Neural progenitor cell (in vitro differentiated cells): Measurements from ENCODE around the gene ASGR1. TPM values are rescaled to one million over a fixed set of nuclear protein-coding genes. Genes with fewer than 3 reads are reported as not detected.

ENCODE experiments used
- DNase-seq: peaks from one replicate; pipeline ENCODE4 v3.0.0-alpha.2; 2016; ENCODE audit warnings: low spot score
- H2AFZ ChIP-seq: fragments of 200-600 bp; sonication (generic); replicated peaks from 2 replicates; pipeline ENCODE4 v1.6.1; 2016; ENCODE audit warnings: antibody characterized with exemption
- H3F3A ChIP-seq: fragments of 200-600 bp; sonication (generic); 2 replicates; pipeline ENCODE4 v1.6.1; 2016; ENCODE audit warnings: antibody characterized with exemption, low read depth
- H3K27ac ChIP-seq: fragments of 200-600 bp; sonication (generic); 2 replicates; pipeline ENCODE4 v1.5.1; 2016; ENCODE audit warnings: mild to moderate bottlenecking
- H3K27me3 ChIP-seq: fragments of 200-600 bp; sonication (generic); 2 replicates; pipeline ENCODE4 v1.6.1; 2016; ENCODE audit warnings: mild to moderate bottlenecking, moderate library complexity
- H3K36me3 ChIP-seq: fragments of 200-600 bp; sonication (generic); 2 replicates; pipeline ENCODE4 v1.5.1; 2016
- H3K4me1 ChIP-seq: fragments of 200-600 bp; sonication (generic); 2 replicates; pipeline ENCODE4 v1.6.1; 2016; ENCODE audit warnings: mixed run types
- H3K4me2 ChIP-seq: fragments of 200-600 bp; sonication (generic); 2 replicates; pipeline ENCODE4 v1.6.1; 2016
- H3K4me3 ChIP-seq: fragments of 200-600 bp; sonication (generic); 2 replicates; pipeline ENCODE4 v1.5.1; 2016
- H3K79me2 ChIP-seq: fragments of 200-600 bp; sonication (generic); 2 replicates; pipeline ENCODE4 v1.6.1; 2016; ENCODE audit warnings: low read depth
- H3K9ac ChIP-seq: fragments of 200-600 bp; sonication (generic); 2 replicates; pipeline ENCODE4 v1.6.1; 2016
- H3K9me3 ChIP-seq: fragments of 200-600 bp; sonication (generic); 2 replicates; pipeline ENCODE4 v1.5.1; 2016; ENCODE audit warnings: low read depth
- H4K20me1 ChIP-seq: fragments of 200-600 bp; sonication (generic); 2 replicates; pipeline ENCODE4 v1.6.1; 2016; ENCODE audit warnings: low read depth
- H3K27ac Mint-ChIP-seq: 3 replicates; pipeline ENCODE4 v1.8.0; 2021; ENCODE audit warnings: mixed read lengths
- H3K27me3 Mint-ChIP-seq: 2 replicates; pipeline ENCODE4 v1.8.0; 2022; ENCODE audit warnings: low read depth, mild to moderate bottlenecking, inconsistent platforms, moderate library complexity, mixed read lengths; ENCODE audit not compliant: insufficient read depth
- H3K36me3 Mint-ChIP-seq: 3 replicates; pipeline ENCODE4 v1.8.0; 2021; ENCODE audit warnings: mixed read lengths
- H3K4me1 Mint-ChIP-seq: 3 replicates; pipeline ENCODE4 v1.8.0; 2021; ENCODE audit warnings: mixed read lengths
- H3K4me3 Mint-ChIP-seq: 3 replicates; pipeline ENCODE4 v1.8.0; 2021; ENCODE audit warnings: mild to moderate bottlenecking, moderate library complexity, mixed read lengths
- H3K9me3 Mint-ChIP-seq: 3 replicates; pipeline ENCODE4 v1.8.0; 2020; ENCODE audit warnings: mixed read lengths
- CTCF ChIP-seq: fragments of 200-600 bp; sonication (generic); IDR thresholded peaks from 2 replicates; pipeline ENCODE4 v1.5.1; 2017; ENCODE audit warnings: antibody characterized with exemption, mild to moderate bottlenecking
- EZH2 ChIP-seq: fragments of 200-600 bp; sonication (generic); IDR thresholded peaks from 2 replicates; pipeline ENCODE4 v1.6.1; 2017; ENCODE audit warnings: antibody characterized with exemption, mild to moderate bottlenecking, moderate library complexity
- EZH2phosphoT487 ChIP-seq: fragments of 200-600 bp; sonication (generic); IDR thresholded peaks from 2 replicates; pipeline ENCODE4 v1.6.1; 2017; ENCODE audit warnings: antibody characterized with exemption
- total RNA-seq: library from RNA; depleted of rRNA; stranded (reverse); fragments of >200 nt; gene quantifications from 2 replicates; pipeline ENCODE4 v1.2.3, GENCODE V29; 2015; ENCODE audit warnings: low replicate concordance

ASGR1 gene
- total RNA-seq, 1 donor from 2014 or later: 3.1 TPM

- Mint-ChIP-seq H3K9me3 (no peaks in the 10 kb centered on the region), H3K4me1 (peaks cover 3% of the 10 kb centered on the region), H3K27me3 (peaks cover 5% of the 10 kb centered on the region), H3K27ac (no peak overlapping the region), H3K36me3 (no peaks in the 10 kb centered on the region), H3K4me3 (no peak overlapping the region)
- H3F3A ChIP-seq: no peaks in the 10 kb centered on the region
- H3K4me3 ChIP-seq: no peak overlapping the region
- no peaks in the 10 kb centered on the region for H3K79me2 ChIP-seq
- no peaks in the 10 kb centered on the region for H3K4me1 ChIP-seq
- TF ChIP-seq EZH2 (no peak), EZH2phosphoT487 (no peak), CTCF (no peak)
- no peaks in the 10 kb centered on the region for H3K36me3 ChIP-seq
- no peak overlapping the region for H3K9ac ChIP-seq
- peaks cover 6% of the 10 kb centered on the region for H3K27me3 ChIP-seq
- H3K4me2 ChIP-seq: no peak overlapping the region
- H3K27ac ChIP-seq: no peak overlapping the region
- no peak for DNase-seq
- H3K9me3 ChIP-seq: no peaks in the 10 kb centered on the region
- H2AFZ ChIP-seq: no peak overlapping the region
- no peaks in the 10 kb centered on the region for H4K20me1 ChIP-seq
Observed at GRCh38 chr17:7156342-7156940, 22.7 kb downstream of the ASGR1 start.

- Mint-ChIP-seq H3K9me3 (peaks cover 2% of the 10 kb centered on the region), H3K36me3 (no peaks in the 10 kb centered on the region), H3K4me3 (no peak overlapping the region), H3K27me3 (peaks cover 9% of the 10 kb centered on the region), H3K27ac (peak overlapping the region; percentile 57), H3K4me1 (peaks cover 31% of the 10 kb centered on the region)
- Histone ChIP-seq H3K4me3 (no peak overlapping the region), H3K27ac (no peak overlapping the region), H2AFZ (no peak overlapping the region), H4K20me1 (no peaks in the 10 kb centered on the region), H3K9me3 (no peaks in the 10 kb centered on the region), H3K36me3 (no peaks in the 10 kb centered on the region), H3K27me3 (no peaks in the 10 kb centered on the region), H3K79me2 (no peaks in the 10 kb centered on the region), H3K4me2 (no peak overlapping the region), H3F3A (peaks cover 6% of the 10 kb centered on the region), H3K9ac (no peak overlapping the region), H3K4me1 (peaks cover 5% of the 10 kb centered on the region)
- TF ChIP-seq CTCF: no peak
- no peak for TF ChIP-seq EZH2
- TF ChIP-seq EZH2phosphoT487: no peak
- DNase-seq: no peak
Observed at GRCh38 chr17:7147772-7148171, 31.4 kb downstream of the ASGR1 start.

GRCh38 chr17:7146115-7146514 lies 33.1 kb downstream of the ASGR1 start:
- H3K27me3 ChIP-seq: no peaks in the 10 kb centered on the region
- Mint-ChIP-seq H3K4me1 (peaks cover 40% of the 10 kb centered on the region), H3K4me3 (peak overlapping the region; percentile 25), H3K9me3 (peaks cover 2% of the 10 kb centered on the region), H3K27me3 (peaks cover 14% of the 10 kb centered on the region), H3K27ac (peak overlapping the region; percentile 96), H3K36me3 (no peaks in the 10 kb centered on the region)
- H3K36me3 ChIP-seq: no peaks in the 10 kb centered on the region
- DNase-seq: peak; percentile 64
- H3F3A ChIP-seq: peaks cover 6% of the 10 kb centered on the region
- peaks cover 5% of the 10 kb centered on the region for H3K4me1 ChIP-seq
- peak overlapping the region; percentile 34 for H3K4me2 ChIP-seq
- no peak overlapping the region for H3K9ac ChIP-seq
- TF ChIP-seq CTCF: no peak
- TF ChIP-seq EZH2phosphoT487: no peak
- TF ChIP-seq EZH2: no peak
- no peak overlapping the region for H3K4me3 ChIP-seq
- H2AFZ ChIP-seq: no peak overlapping the region
- no peaks in the 10 kb centered on the region for H3K9me3 ChIP-seq
- H4K20me1 ChIP-seq: no peaks in the 10 kb centered on the region
- H3K79me2 ChIP-seq: no peaks in the 10 kb centered on the region
- no peak overlapping the region for H3K27ac ChIP-seq
